Fibroblast of skin of left quadriceps (primary cell): ENCODE data around the gene AZU1.
"Not testable (repeated sequence)": the region's sequence is repeated elsewhere in the genome, so short reads cannot be mapped to it uniquely, and the experiment has no call there.

Experiments used
- DNase-seq, 2 experiments: peaks; one replicate each; pipeline ENCODE4 v3.0.0-alpha.2; 2013; ENCODE audit warnings: low read depth in 2 of 2

Gene AZU1

GRCh38 chr19:810077-810855 is 17.4 kb upstream of the AZU1 start:
- DNase-seq: no peak

- no peak for DNase-seq
Observed at GRCh38 chr19:810883-811489, 16.7 kb upstream of the AZU1 start.

- no peak for DNase-seq
Observed at GRCh38 chr19:811506-812048, 16.1 kb upstream of the AZU1 start.

GRCh38 chr19:812049-812746 is 15.4 kb upstream of the AZU1 start:
- DNase-seq: no peak

GRCh38 chr19:812747-813218 is 14.9 kb upstream of the AZU1 start:
- DNase-seq: no peak

GRCh38 chr19:813219-814151 is 14.2 kb upstream of the AZU1 start:
- DNase-seq: no peak

- no peak for DNase-seq
Observed at GRCh38 chr19:814152-815078, 13.2 kb upstream of the AZU1 start.

- DNase-seq: no peak
Observed at GRCh38 chr19:815079-815774, 12.4 kb upstream of the AZU1 start.

- no peak for DNase-seq
Observed at GRCh38 chr19:815775-816499, 11.7 kb upstream of the AZU1 start.

GRCh38 chr19:816500-816857 is 11.2 kb upstream of the AZU1 start:
- no peak for DNase-seq

GRCh38 chr19:820212-820611 is 7.4 kb upstream of the AZU1 start:
- DNase-seq: not testable (repeated sequence)

- DNase-seq: no peak
Observed at GRCh38 chr19:821231-821824, 6.3 kb upstream of the AZU1 start.

- DNase-seq: no peak
Observed at GRCh38 chr19:821825-822503, 5.7 kb upstream of the AZU1 start, which contains the start of gene PLPPR3. TSS of gene PLPPR3 (minus strand) at chr19:821955. CDS start at chr19:821559, 396 bp downstream.

- no peak for DNase-seq
Observed at GRCh38 chr19:823565-824121, 4.0 kb upstream of the AZU1 start.

- DNase-seq: no peak
Observed at GRCh38 chr19:824885-825284, 2.8 kb upstream of the AZU1 start.

- DNase-seq: no peak
Observed at GRCh38 chr19:825897-826644, 1.6 kb upstream of the AZU1 start.

- no peak for DNase-seq
Observed at GRCh38 chr19:827314-827709, 325 bp upstream of the AZU1 start.
